HCT116 (cell line): Measurements from ENCODE around the gene LCMT2.

Experiments
- CBX3 ChIP-seq: IDR thresholded peaks from 2 replicates; pipeline ENCODE4 v1.6.1; 2012; ENCODE audit warnings: low read depth
- EZH2 ChIP-seq: fragments of 200-600 bp; sonication (generic); IDR thresholded peaks from 2 replicates; pipeline ENCODE4 v1.6.1; 2017; ENCODE audit warnings: antibody characterized with exemption, mixed run types
- POLR2A ChIP-seq: IDR thresholded peaks from 2 replicates; pipeline ENCODE4 v1.7.0; 2011; ENCODE audit warnings: borderline replicate concordance; ENCODE audit not compliant: insufficient read depth, insufficient read length; ENCODE audit errors: extremely low read depth
- POLR2AphosphoS5 ChIP-seq: IDR thresholded peaks from 2 replicates; pipeline ENCODE4 v1.6.1; 2011; ENCODE audit warnings: mild to moderate bottlenecking, low read depth, low read length, moderate library complexity
- RAD21 ChIP-seq: IDR thresholded peaks from 2 replicates; pipeline ENCODE4 v1.6.1; 2012; ENCODE audit warnings: low read depth, mild to moderate bottlenecking
- SP1 ChIP-seq: IDR thresholded peaks from 2 replicates; pipeline ENCODE4 v1.6.1; 2012; ENCODE audit warnings: low read depth
- YY1 ChIP-seq: IDR thresholded peaks from 2 replicates; pipeline ENCODE4 v1.6.1; 2011; ENCODE audit warnings: low read length, low read depth, moderate library complexity, mild to moderate bottlenecking; ENCODE audit not compliant: insufficient replicate concordance; ENCODE audit errors: extremely low read depth
- ZFX ChIP-seq: fragments of 450-650 bp; IDR thresholded peaks from 2 replicates; pipeline ENCODE4 v1.6.1; 2017
- ZNF274 ChIP-seq: fragments of 200-500 bp; sonication (Bioruptor generic); IDR thresholded peaks from 2 replicates; pipeline ENCODE4 v1.6.1; 2014; ENCODE audit warnings: mild to moderate bottlenecking, low read depth, low read length, inconsistent platforms
- TF ChIP-seq, protein P1 (sequence below), 3 experiments: fragments of 200-600 bp in 1 of 3; sonication (generic) in 1 of 3; IDR thresholded peaks in 2 of 3; conservative IDR thresholded peaks in 1 of 3; 2 replicates each; pipeline ENCODE4 v1.5.1; 2012 to 2017; ENCODE audit warnings: low read depth in 2 of 3, low read length in 2 of 3, antibody characterized with exemption in 1 of 3, borderline replicate concordance in 1 of 3, control low read depth in 1 of 3, mild to moderate bottlenecking in 1 of 3, mixed read lengths in 1 of 3, mixed run types in 1 of 3, moderate library complexity in 1 of 3; ENCODE audit not compliant: insufficient read depth in 1 of 3
- TF ChIP-seq, protein P2 (sequence below): IDR thresholded peaks from 2 replicates; pipeline ENCODE4 v1.6.1; 2012

DNA sequence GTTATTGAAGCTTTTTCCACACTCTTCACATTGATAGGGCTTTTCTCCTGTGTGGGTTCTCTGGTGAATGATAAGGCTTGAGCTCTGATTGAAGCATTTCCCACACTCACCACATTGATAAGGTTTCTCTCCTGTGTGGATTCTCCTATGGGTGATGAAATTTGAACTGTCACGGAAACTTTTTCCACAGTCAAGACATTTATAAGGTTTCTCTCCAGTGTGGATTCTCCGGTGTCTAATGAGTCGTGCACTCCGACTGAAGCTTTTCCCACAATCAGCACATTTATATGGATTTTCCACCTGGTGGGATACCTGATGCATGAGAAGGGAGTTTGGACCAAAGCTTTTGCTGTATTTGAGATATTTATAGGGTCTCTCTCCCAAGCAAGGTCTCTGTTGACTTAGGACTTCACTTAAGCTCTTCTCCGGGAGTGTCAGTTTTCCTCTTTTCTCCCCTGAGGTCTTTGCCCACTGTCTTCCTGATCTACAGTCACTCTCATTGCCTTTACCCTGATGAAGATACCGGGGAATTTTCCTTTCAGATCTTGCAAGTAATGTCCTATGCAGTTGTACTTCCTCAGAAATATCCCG lies 31.0 kb upstream of the LCMT2 start:
- TF ChIP-seq EZH2, result no peak
- TF ChIP-seq, protein P1, sequence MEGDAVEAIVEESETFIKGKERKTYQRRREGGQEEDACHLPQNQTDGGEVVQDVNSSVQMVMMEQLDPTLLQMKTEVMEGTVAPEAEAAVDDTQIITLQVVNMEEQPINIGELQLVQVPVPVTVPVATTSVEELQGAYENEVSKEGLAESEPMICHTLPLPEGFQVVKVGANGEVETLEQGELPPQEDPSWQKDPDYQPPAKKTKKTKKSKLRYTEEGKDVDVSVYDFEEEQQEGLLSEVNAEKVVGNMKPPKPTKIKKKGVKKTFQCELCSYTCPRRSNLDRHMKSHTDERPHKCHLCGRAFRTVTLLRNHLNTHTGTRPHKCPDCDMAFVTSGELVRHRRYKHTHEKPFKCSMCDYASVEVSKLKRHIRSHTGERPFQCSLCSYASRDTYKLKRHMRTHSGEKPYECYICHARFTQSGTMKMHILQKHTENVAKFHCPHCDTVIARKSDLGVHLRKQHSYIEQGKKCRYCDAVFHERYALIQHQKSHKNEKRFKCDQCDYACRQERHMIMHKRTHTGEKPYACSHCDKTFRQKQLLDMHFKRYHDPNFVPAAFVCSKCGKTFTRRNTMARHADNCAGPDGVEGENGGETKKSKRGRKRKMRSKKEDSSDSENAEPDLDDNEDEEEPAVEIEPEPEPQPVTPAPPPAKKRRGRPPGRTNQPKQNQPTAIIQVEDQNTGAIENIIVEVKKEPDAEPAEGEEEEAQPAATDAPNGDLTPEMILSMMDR (IDR thresholded peaks at IDR 0.05 in 2 of 3, conservative IDR thresholded peaks at IDR 0.05 in 1 of 3; ENCODE audit: borderline replicate concordance in 1 of 3, insufficient read depth in 1 of 3, low read depth in 2 of 3, low read length in 2 of 3), result no peak
- TF ChIP-seq, protein P2, sequence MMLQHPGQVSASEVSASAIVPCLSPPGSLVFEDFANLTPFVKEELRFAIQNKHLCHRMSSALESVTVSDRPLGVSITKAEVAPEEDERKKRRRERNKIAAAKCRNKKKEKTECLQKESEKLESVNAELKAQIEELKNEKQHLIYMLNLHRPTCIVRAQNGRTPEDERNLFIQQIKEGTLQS, result no peak
- TF ChIP-seq POLR2AphosphoS5, result no peak
- TF ChIP-seq SP1, result no peak
- TF ChIP-seq ZFX, result no peak
- no peak for TF ChIP-seq RAD21
- 0 out of 2 replicates have a peak, but pooled peaks have one; percentile 50 for TF ChIP-seq CBX3
- no peak for TF ChIP-seq POLR2A
- no peak for TF ChIP-seq YY1
- TF ChIP-seq ZNF274, result no peak
